ENCODE measurements around the gene POMT1. TPM values are rescaled to one million over a fixed set of nuclear protein-coding genes. Genes with fewer than 3 reads are reported as not detected.

The POMT1 gene
- total RNA-seq, 4 donors from 2014 or later: 14.3 to 43.1 (median 32.2) TPM

DNA sequence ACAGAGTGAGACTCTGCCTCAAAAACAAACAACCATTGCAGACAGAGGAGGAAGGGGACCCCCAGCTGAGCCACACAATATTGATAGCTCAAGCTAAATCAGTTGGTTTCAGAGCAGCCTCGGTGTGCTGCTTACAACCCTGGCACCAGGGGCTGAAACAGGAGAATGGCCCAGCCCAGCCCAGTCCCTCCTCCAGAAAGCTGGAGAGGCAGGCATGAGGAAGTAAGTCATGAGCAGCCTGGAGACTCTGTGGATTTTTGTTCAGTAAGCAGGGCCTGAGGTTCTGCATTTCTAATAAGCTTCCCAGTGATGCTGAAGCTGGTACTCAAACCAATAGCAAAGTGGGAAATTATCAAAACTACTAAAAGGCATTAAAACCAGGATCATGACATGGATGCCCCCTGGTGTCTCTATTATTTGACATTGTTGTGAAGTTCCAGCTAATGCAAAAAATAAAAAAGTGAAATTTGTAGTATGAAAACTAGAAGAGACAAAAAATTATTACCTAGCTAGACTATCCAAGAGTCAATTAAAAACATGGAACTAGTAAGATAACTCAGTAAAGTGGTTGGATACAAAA, 56.8 kb downstream of the POMT1 start:
- intact Hi-C loops (cut with DNase I; ENCODE audit: low total_unique reads): no loop called here
- TF ChIP-seq POLR2A (IDR thresholded peaks at IDR 0.05): no peak
- TF ChIP-seq, protein P1, sequence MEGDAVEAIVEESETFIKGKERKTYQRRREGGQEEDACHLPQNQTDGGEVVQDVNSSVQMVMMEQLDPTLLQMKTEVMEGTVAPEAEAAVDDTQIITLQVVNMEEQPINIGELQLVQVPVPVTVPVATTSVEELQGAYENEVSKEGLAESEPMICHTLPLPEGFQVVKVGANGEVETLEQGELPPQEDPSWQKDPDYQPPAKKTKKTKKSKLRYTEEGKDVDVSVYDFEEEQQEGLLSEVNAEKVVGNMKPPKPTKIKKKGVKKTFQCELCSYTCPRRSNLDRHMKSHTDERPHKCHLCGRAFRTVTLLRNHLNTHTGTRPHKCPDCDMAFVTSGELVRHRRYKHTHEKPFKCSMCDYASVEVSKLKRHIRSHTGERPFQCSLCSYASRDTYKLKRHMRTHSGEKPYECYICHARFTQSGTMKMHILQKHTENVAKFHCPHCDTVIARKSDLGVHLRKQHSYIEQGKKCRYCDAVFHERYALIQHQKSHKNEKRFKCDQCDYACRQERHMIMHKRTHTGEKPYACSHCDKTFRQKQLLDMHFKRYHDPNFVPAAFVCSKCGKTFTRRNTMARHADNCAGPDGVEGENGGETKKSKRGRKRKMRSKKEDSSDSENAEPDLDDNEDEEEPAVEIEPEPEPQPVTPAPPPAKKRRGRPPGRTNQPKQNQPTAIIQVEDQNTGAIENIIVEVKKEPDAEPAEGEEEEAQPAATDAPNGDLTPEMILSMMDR (IDR thresholded peaks at IDR 0.05 in 4 of 5, conservative IDR thresholded peaks at IDR 0.05 in 1 of 5): no peak
- Histone ChIP-seq H3K4me1 (no peaks in the 10 kb centered on the region), H3K9me3 (no peaks in the 10 kb centered on the region), H3K36me3 (no peaks in the 10 kb centered on the region), H3K27ac (no peak overlapping the region), H3K27me3 (peaks cover 14 to 22% (median 15%) of the 10 kb centered on the region in 3 donors), H3K4me3 (no peak overlapping the region)
- DNase-seq: no peak
- in situ Hi-C loops (cut with MboI; ENCODE audit: low sequenced_read_pairs in 4 of 4): loop anchor here in 2 of 4 donors (25.0 kb wide), 1 partner anchor 703 kb away; no protein-coding TSS in a partner anchor
- no peak for ATAC-seq

DNA sequence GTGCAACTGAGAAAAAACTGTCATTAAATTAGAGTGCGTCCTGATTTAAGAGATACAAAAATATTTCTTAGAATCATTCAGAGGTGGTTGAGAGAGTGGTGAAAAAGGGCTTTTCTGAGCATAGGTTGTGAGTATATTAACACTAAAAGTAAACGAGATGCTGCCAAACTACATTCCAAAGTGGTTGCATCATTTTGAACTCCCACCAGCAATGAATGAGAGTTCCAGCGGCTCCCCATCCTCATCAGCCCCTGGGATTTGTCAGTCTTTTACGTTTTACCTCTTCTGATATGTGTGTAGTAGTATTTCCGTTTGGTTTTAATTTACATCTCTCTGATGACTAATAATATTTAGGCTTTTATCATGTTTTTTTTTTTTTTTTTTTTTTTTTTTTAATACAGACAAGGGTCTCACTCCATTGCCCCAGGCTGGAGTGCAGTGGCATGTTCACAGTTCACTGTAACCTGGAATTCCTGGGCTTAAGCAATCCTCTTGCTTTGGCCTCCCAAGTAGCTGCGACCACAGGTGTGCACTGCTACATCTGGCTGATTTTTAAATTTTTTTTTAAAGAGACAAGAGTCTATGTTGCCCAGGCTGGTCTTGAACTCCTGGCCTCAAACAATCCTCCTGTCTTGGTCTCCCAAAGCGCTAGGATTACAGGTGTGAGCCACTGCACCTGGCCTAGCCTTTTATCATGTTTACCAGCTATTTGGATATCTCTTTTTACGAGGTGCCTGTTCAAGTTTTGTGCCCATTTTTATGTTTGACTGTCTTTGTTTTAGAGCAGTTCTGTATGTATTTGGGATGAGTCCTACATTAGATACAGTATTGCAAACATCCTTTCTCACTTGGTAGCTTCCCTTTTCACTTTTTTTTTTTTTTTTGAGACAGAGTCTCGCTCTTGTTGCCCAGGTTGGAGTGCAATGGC, 59.6 kb downstream of the POMT1 start:
- H3K4me1 ChIP-seq: no peaks in the 10 kb centered on the region
- TF ChIP-seq, protein P1 (IDR thresholded peaks at IDR 0.05 in 4 of 5, conservative IDR thresholded peaks at IDR 0.05 in 1 of 5): no peak
- no peak for TF ChIP-seq POLR2A (IDR thresholded peaks at IDR 0.05)
- no peak overlapping the region for H3K4me3 ChIP-seq
- intact Hi-C loops (cut with DNase I; ENCODE audit: low total_unique reads) (no loop called here), in situ Hi-C loops (cut with MboI; ENCODE audit: low sequenced_read_pairs in 4 of 4) (loop anchor here in 2 of 4 donors (25.0 kb wide), 1 partner anchor 700 kb away; no protein-coding TSS in a partner anchor)
- no peaks in the 10 kb centered on the region for H3K27me3 ChIP-seq
- no peak for DNase-seq
- no peaks in the 10 kb centered on the region for H3K9me3 ChIP-seq
- H3K27ac ChIP-seq: no peak overlapping the region
- no peaks in the 10 kb centered on the region for H3K36me3 ChIP-seq
- ATAC-seq: no peak

DNA sequence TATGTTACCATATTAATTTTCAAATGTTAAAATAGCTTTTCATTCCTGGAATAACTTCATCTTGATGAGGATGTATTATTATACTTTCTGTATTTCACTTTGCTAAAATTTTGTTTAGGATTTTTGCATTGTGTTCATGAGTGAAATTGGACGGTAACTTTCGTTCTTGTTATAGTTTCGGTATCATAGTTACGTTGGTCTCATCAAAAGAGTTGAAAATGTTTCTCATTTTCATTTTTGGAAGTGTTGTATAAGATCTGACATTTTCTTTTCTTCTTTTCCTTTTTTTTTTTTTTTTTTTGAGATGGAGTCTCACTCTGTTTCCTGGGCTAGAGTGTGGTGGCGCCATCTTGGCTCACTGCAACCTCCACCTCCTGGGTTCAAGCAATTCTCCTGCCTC, 62.7 kb downstream of the POMT1 start:
- intact Hi-C loops (cut with DNase I; ENCODE audit: low total_unique reads) (no loop called here), in situ Hi-C loops (cut with MboI; ENCODE audit: low sequenced_read_pairs in 4 of 4) (loop anchor here in 2 of 4 donors (25.0 kb wide), 1 partner anchor 697 kb away; no protein-coding TSS in a partner anchor)
- no peaks in the 10 kb centered on the region for H3K4me1 ChIP-seq
- DNase-seq: no peak
- TF ChIP-seq, protein P1 (IDR thresholded peaks at IDR 0.05 in 4 of 5, conservative IDR thresholded peaks at IDR 0.05 in 1 of 5): no peak
- TF ChIP-seq POLR2A (IDR thresholded peaks at IDR 0.05): no peak
- H3K27ac ChIP-seq: no peak overlapping the region
- H3K27me3 ChIP-seq: no peaks in the 10 kb centered on the region
- no peak for ATAC-seq
- no peak overlapping the region for H3K4me3 ChIP-seq
- no peaks in the 10 kb centered on the region for H3K9me3 ChIP-seq
- peaks cover 0 to 7% of the 10 kb centered on the region in 2 donors for H3K36me3 ChIP-seq

DNA sequence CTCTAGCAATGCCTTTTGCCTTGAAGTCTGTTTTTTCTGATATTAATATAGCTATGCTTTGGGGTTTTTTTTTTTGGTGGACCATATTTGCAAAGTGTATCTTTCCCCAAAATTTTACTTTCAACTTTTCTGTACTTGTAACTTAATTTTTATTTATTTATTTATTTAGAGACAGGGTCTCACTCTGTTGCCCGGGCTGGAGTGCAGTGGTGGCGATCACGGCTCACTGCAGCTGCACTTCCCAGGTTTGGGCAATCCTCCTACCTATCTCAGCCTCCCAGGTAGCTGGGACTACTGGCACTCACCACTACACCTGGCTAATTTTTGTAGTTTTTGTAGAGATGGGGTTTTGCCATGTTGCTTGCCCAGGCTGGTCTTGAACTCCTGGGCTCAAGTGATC, 63.4 kb downstream of the POMT1 start:
- Histone ChIP-seq H3K27ac (no peak overlapping the region), H3K27me3 (no peaks in the 10 kb centered on the region), H3K36me3 (peaks cover 0 to 10% of the 10 kb centered on the region in 2 donors), H3K4me3 (no peak overlapping the region), H3K9me3 (no peaks in the 10 kb centered on the region), H3K4me1 (no peaks in the 10 kb centered on the region)
- intact Hi-C loops (cut with DNase I; ENCODE audit: low total_unique reads) (no loop called here), in situ Hi-C loops (cut with MboI; ENCODE audit: low sequenced_read_pairs in 4 of 4) (loop anchor here in 2 of 4 donors (25.0 kb wide), 1 partner anchor 696 kb away; no protein-coding TSS in a partner anchor)
- no peak for ATAC-seq
- no peak for TF ChIP-seq POLR2A (IDR thresholded peaks at IDR 0.05)
- TF ChIP-seq, protein P1 (IDR thresholded peaks at IDR 0.05 in 4 of 5, conservative IDR thresholded peaks at IDR 0.05 in 1 of 5): no peak
- no peak for DNase-seq
